ENCODE data around the gene CCNT1.

The CCNT1 gene

GRCh38 chr12:48678551-48679185, 37.8 kb downstream of the CCNT1 start:
- H3K36me3 ChIP-seq (replicated peaks; ENCODE audit: insufficient read depth, low read length), result peaks cover 23% of the 10 kb centered on the region; the same call in 1 of the 2 replicates
- no peak for DNase-seq
- no peak overlapping the region for H2AFZ ChIP-seq (ENCODE audit: low read length)
- H3K27me3 ChIP-seq (replicated peaks; ENCODE audit: insufficient read depth, low read length), result no peaks in the 10 kb centered on the region
- H3K4me3 ChIP-seq (ENCODE audit: low read length), result no peak overlapping the region
- peaks cover 21% of the 10 kb centered on the region for H3K4me1 ChIP-seq (ENCODE audit: low read length)
- no peaks in the 10 kb centered on the region for H3K9me2 ChIP-seq (replicated peaks; ENCODE audit: insufficient read depth, low read length)
- no peak for TF ChIP-seq EZH2phosphoT487 (IDR thresholded peaks at IDR 0.05; ENCODE audit: low read length)
- no peak for TF ChIP-seq EZH2 (optimal IDR thresholded peaks at IDR 0.05; ENCODE audit: low read depth, low read length)
- TF ChIP-seq CTCF (IDR thresholded peaks at IDR 0.05; ENCODE audit: low read length), result no peak
- no peaks in the 10 kb centered on the region for H3K9me3 ChIP-seq (replicated peaks; ENCODE audit: insufficient read depth, low read length)
- peak overlapping the region; percentile 12; the same call in 1 of the 2 replicates for H3K9ac ChIP-seq (ENCODE audit: low read length)
- no peak overlapping the region for H3K27ac ChIP-seq (ENCODE audit: low read length)
- no peaks in the 10 kb centered on the region for H3F3A ChIP-seq (ENCODE audit: insufficient read depth, low read length)
- H4K20me1 ChIP-seq (ENCODE audit: insufficient read depth, low read length), result peaks cover 4% of the 10 kb centered on the region; the same call in 1 of the 2 replicates
- peaks cover 80% of the 10 kb centered on the region for H3K79me2 ChIP-seq (ENCODE audit: low read length)
- peak overlapping the region; percentile 74; the same call in 1 of the 2 replicates for H3K4me2 ChIP-seq (ENCODE audit: low read depth, low read length)

GRCh38 chr12:48671231-48671856, 45.2 kb downstream of the CCNT1 start:
- Histone ChIP-seq H3K9me2 (replicated peaks; ENCODE audit: insufficient read depth, low read length) (no peaks in the 10 kb centered on the region), H3K36me3 (replicated peaks; ENCODE audit: insufficient read depth, low read length) (peaks cover 34% of the 10 kb centered on the region), H2AFZ (ENCODE audit: low read length) (no peak overlapping the region), H3K27ac (ENCODE audit: low read length) (no peak overlapping the region), H3K9ac (ENCODE audit: low read length) (no peak overlapping the region), H3K4me3 (ENCODE audit: low read length) (no peak overlapping the region), H3K4me2 (ENCODE audit: low read depth, low read length) (no peak overlapping the region), H3F3A (ENCODE audit: insufficient read depth, low read length) (no peaks in the 10 kb centered on the region), H3K9me3 (replicated peaks; ENCODE audit: insufficient read depth, low read length) (no peaks in the 10 kb centered on the region), H3K4me1 (ENCODE audit: low read length) (no peaks in the 10 kb centered on the region), H4K20me1 (ENCODE audit: insufficient read depth, low read length) (no peaks in the 10 kb centered on the region; the same call in 1 of the 2 replicates), H3K27me3 (replicated peaks; ENCODE audit: insufficient read depth, low read length) (no peaks in the 10 kb centered on the region), H3K79me2 (ENCODE audit: low read length) (peaks cover 83% of the 10 kb centered on the region)
- no peak for TF ChIP-seq EZH2phosphoT487 (IDR thresholded peaks at IDR 0.05; ENCODE audit: low read length)
- no peak for TF ChIP-seq CTCF (IDR thresholded peaks at IDR 0.05; ENCODE audit: low read length)
- no peak for TF ChIP-seq EZH2 (optimal IDR thresholded peaks at IDR 0.05; ENCODE audit: low read depth, low read length)
- DNase-seq, result no peak

- no peak overlapping the region for H3K27ac ChIP-seq (ENCODE audit: low read length)
- H3K9ac ChIP-seq (ENCODE audit: low read length), result no peak overlapping the region
- H3K4me1 ChIP-seq (ENCODE audit: low read length), result no peaks in the 10 kb centered on the region
- H3K4me2 ChIP-seq (ENCODE audit: low read depth, low read length), result no peak overlapping the region
- no peak for TF ChIP-seq CTCF (IDR thresholded peaks at IDR 0.05; ENCODE audit: low read length)
- no peaks in the 10 kb centered on the region for H3F3A ChIP-seq (ENCODE audit: insufficient read depth, low read length)
- no peaks in the 10 kb centered on the region; the same call in 1 of the 2 replicates for H4K20me1 ChIP-seq (ENCODE audit: insufficient read depth, low read length)
- no peaks in the 10 kb centered on the region for H3K9me3 ChIP-seq (replicated peaks; ENCODE audit: insufficient read depth, low read length)
- H3K79me2 ChIP-seq (ENCODE audit: low read length), result peaks cover 65% of the 10 kb centered on the region
- H3K9me2 ChIP-seq (replicated peaks; ENCODE audit: insufficient read depth, low read length), result no peaks in the 10 kb centered on the region
- peaks cover 29% of the 10 kb centered on the region for H3K36me3 ChIP-seq (replicated peaks; ENCODE audit: insufficient read depth, low read length)
- no peak overlapping the region for H2AFZ ChIP-seq (ENCODE audit: low read length)
- no peaks in the 10 kb centered on the region for H3K27me3 ChIP-seq (replicated peaks; ENCODE audit: insufficient read depth, low read length)
- H3K4me3 ChIP-seq (ENCODE audit: low read length), result no peak overlapping the region
- no peak for DNase-seq
Observed at GRCh38 chr12:48668996-48669395, 47.5 kb downstream of the CCNT1 start.

Data from MM.1S (cell line).